CD14-positive monocyte (primary cell): ENCODE results near the gene PKD2L1. TPM values are rescaled to one million over a fixed set of nuclear protein-coding genes. Genes with fewer than 3 reads are reported as not detected.

Experiments
- DNase-seq, 3 donors: peaks; one replicate each; pipeline ENCODE4 v3.0.0-alpha.2; 2011 to 2022
- H2AFZ ChIP-seq: 2 replicates; pipeline ENCODE4 v1.6.0; 2012; ENCODE audit warnings: mild to moderate bottlenecking, low read depth, low read length, inconsistent platforms; ENCODE audit not compliant: insufficient read depth, poor library complexity, severe bottlenecking
- H3K27ac ChIP-seq, 2 donors: 1 replicate in 1 of 2; 2 replicates in 1 of 2; pipeline ENCODE4 v1.5.1; 2012 to 2013; ENCODE audit warnings: low read length in 2 of 2, control low read depth in 1 of 2, inconsistent platforms in 1 of 2, low read depth in 1 of 2, mild to moderate bottlenecking in 1 of 2
- H3K27me3 ChIP-seq, 2 donors: one replicate each; pipeline versions ENCODE4 v1.6.0 to v1.6.1; 2011 to 2013; ENCODE audit warnings: low read length in 2 of 2; ENCODE audit not compliant: control insufficient read depth in 2 of 2, insufficient read depth in 2 of 2
- H3K36me3 ChIP-seq, 2 donors: replicated peaks in 1 of 2; 1 replicate in 1 of 2; 2 replicates in 1 of 2; pipeline versions ENCODE4 v1.5.1 to v1.6.1; 2012 to 2013; ENCODE audit warnings: low read length in 2 of 2, control low read depth in 1 of 2, inconsistent platforms in 1 of 2, mild to moderate bottlenecking in 1 of 2; ENCODE audit not compliant: insufficient read depth in 2 of 2, control insufficient read depth in 1 of 2
- H3K4me1 ChIP-seq, 2 donors: 1 replicate in 1 of 2; 2 replicates in 1 of 2; pipeline versions ENCODE4 v1.5.1 to v1.6.1; 2012 to 2013; ENCODE audit warnings: low read length in 2 of 2, control low read depth in 1 of 2, inconsistent platforms in 1 of 2, mild to moderate bottlenecking in 1 of 2, moderate library complexity in 1 of 2; ENCODE audit not compliant: insufficient read depth in 2 of 2, control insufficient read depth in 1 of 2
- H3K4me2 ChIP-seq: replicated peaks from 2 replicates; pipeline ENCODE3; 2012; ENCODE audit warnings: low read length, moderate library complexity, mild to moderate bottlenecking; ENCODE audit not compliant: poor library complexity, severe bottlenecking; ENCODE audit errors: extremely low read depth
- H3K4me3 ChIP-seq, 3 experiments: fragments of 200-600 bp in 1 of 3; sonication (generic) in 1 of 3; replicated peaks in 1 of 3; 1 replicate in 2 of 3; 2 replicates in 1 of 3; pipeline ENCODE4 v1.5.1; 2011 to 2013; ENCODE audit warnings: low read length in 3 of 3, mild to moderate bottlenecking in 3 of 3, control low read depth in 2 of 3, low read depth in 2 of 3, inconsistent platforms in 1 of 3, moderate library complexity in 1 of 3
- H3K79me2 ChIP-seq: 2 replicates; pipeline ENCODE4 v1.6.0; 2012; ENCODE audit warnings: mild to moderate bottlenecking, control low read depth, inconsistent platforms, low read length, moderate library complexity; ENCODE audit not compliant: insufficient read depth
- H3K9ac ChIP-seq: 2 replicates; pipeline ENCODE4 v1.6.0; 2017; ENCODE audit warnings: low read length, mild to moderate bottlenecking; ENCODE audit not compliant: insufficient read depth, poor library complexity, severe bottlenecking
- H3K9me3 ChIP-seq, 2 donors: replicated peaks in 1 of 2; 1 replicate in 1 of 2; 2 replicates in 1 of 2; pipeline versions ENCODE4 v1.5.1 to v1.6.1; 2012 to 2013; ENCODE audit warnings: low read length in 2 of 2, control low read depth in 1 of 2; ENCODE audit not compliant: control insufficient read depth in 1 of 2, insufficient read depth in 1 of 2
- H4K20me1 ChIP-seq: 2 replicates; pipeline ENCODE4 v1.6.0; 2012; ENCODE audit warnings: mild to moderate bottlenecking, low read length, control low read depth, moderate library complexity; ENCODE audit not compliant: insufficient read depth
- H3K27ac Mint-ChIP-seq, 7 donors: one replicate each; pipeline ENCODE4 v1.8.0; 2020; ENCODE audit warnings: mild to moderate bottlenecking in 7 of 7, mixed read lengths in 7 of 7, moderate library complexity in 6 of 7, inconsistent platforms in 2 of 7
- H3K27me3 Mint-ChIP-seq, 3 donors: one replicate each; pipeline ENCODE4 v1.8.0; 2021 to 2022; ENCODE audit warnings: low read depth in 3 of 3, mild to moderate bottlenecking in 3 of 3, mixed read lengths in 3 of 3, moderate library complexity in 3 of 3, inconsistent platforms in 1 of 3
- H3K36me3 Mint-ChIP-seq, 2 donors: one replicate each; pipeline ENCODE4 v1.8.0; 2020; ENCODE audit warnings: mixed read lengths in 2 of 2, inconsistent platforms in 1 of 2, mild to moderate bottlenecking in 1 of 2
- H3K4me1 Mint-ChIP-seq: one replicate; pipeline ENCODE4 v1.8.0; 2020; ENCODE audit warnings: mild to moderate bottlenecking, mixed read lengths
- H3K4me3 Mint-ChIP-seq, 2 donors: one replicate each; pipeline ENCODE4 v1.8.0; 2020; ENCODE audit warnings: mild to moderate bottlenecking in 2 of 2, mixed read lengths in 2 of 2, moderate library complexity in 1 of 2
- H3K9me3 Mint-ChIP-seq, 7 donors: one replicate each; pipeline ENCODE4 v1.8.0; 2020 to 2022; ENCODE audit warnings: mixed read lengths in 7 of 7, mild to moderate bottlenecking in 6 of 7, moderate library complexity in 6 of 7, inconsistent platforms in 2 of 7
- CTCF ChIP-seq: fragments of 200-600 bp; IDR thresholded peaks from one replicate; pipeline ENCODE4 v1.8.0; 2022; ENCODE audit warnings: antibody characterized with exemption, mild to moderate bottlenecking
- WGBS: methylation state at CpG from one replicate; pipeline ENCODE4 v1.1.5; 2013; ENCODE audit warnings: missing lambda C conversion rate; ENCODE audit not compliant: insufficient coverage; 5-methylcytosine and 5-hydroxymethylcytosine counted together
- intact Hi-C, 2 donors: fragments of 100-400 bp; cut with micrococcal nuclease; formaldehyde crosslinking; loops; one replicate each; pipeline versions ENCODE4 v1.15.0 to v1.15.1; 2023
- polyA plus RNA-seq, 3 donors: library from polyadenylated mRNA; depleted of rRNA in 1 of 3; unstranded in 2 of 3; stranded (reverse) in 1 of 3; fragments of 300-500 nt in 2 of 3; fragments of >200 nt in 1 of 3; fragmentation: Illumina TruSeq in 2 of 3; gene quantifications; 1 replicate in 2 of 3; 2 replicates in 1 of 3; pipeline ENCODE4 v1.2.3, GENCODE V29; 2012 to 2021

The PKD2L1 gene
- polyA plus RNA-seq, 3 donors: 0.15 to 1.5 TPM; not detected in 1

GRCh38 chr10:100315615-100316014, 14.4 kb downstream of the PKD2L1 start:
- no peaks in the 10 kb centered on the region for H3K9me3 Mint-ChIP-seq
- Histone ChIP-seq H3K36me3 (no peaks in the 10 kb centered on the region), H3K4me3 (no peak overlapping the region), H3K27ac (no peak overlapping the region), H3K4me1 (no peaks in the 10 kb centered on the region), H3K4me2 (no peak overlapping the region), H2AFZ (no peak overlapping the region), H3K9me3 (no peaks in the 10 kb centered on the region), H3K27me3 (peaks cover 27 to 33% of the 10 kb centered on the region in 2 donors), H3K9ac (no peak overlapping the region), H4K20me1 (no peaks in the 10 kb centered on the region), H3K79me2 (no peaks in the 10 kb centered on the region)
- intact Hi-C loops: no loop called here
- no peaks in the 10 kb centered on the region for H3K36me3 Mint-ChIP-seq
- no peak overlapping the region for H3K4me3 Mint-ChIP-seq
- TF ChIP-seq CTCF: no peak
- WGBS: 100% methylated on average over 3 of the region's 4 CpGs
- H3K27ac Mint-ChIP-seq: no peak overlapping the region
- no peak for DNase-seq
- H3K27me3 Mint-ChIP-seq: peaks cover 11 to 22% (median 12%) of the 10 kb centered on the region in 3 donors
- no peaks in the 10 kb centered on the region for H3K4me1 Mint-ChIP-seq

GRCh38 chr10:100311298-100311697, 18.7 kb downstream of the PKD2L1 start:
- no peaks in the 10 kb centered on the region for H3K9me3 Mint-ChIP-seq
- no peak for DNase-seq
- peaks cover 8 to 31% (median 9%) of the 10 kb centered on the region in 3 donors for H3K27me3 Mint-ChIP-seq
- no peaks in the 10 kb centered on the region for H3K36me3 Mint-ChIP-seq
- Histone ChIP-seq H3K36me3 (no peaks in the 10 kb centered on the region), H3K4me3 (no peak overlapping the region), H3K27me3 (peaks cover 22 to 23% of the 10 kb centered on the region in 2 donors), H4K20me1 (no peaks in the 10 kb centered on the region), H3K4me2 (no peak overlapping the region), H3K4me1 (no peaks in the 10 kb centered on the region), H3K79me2 (no peaks in the 10 kb centered on the region), H2AFZ (no peak overlapping the region), H3K27ac (no peak overlapping the region), H3K9ac (no peak overlapping the region), H3K9me3 (no peaks in the 10 kb centered on the region)
- peak overlapping the region in 1 of 2 donors; percentile 56 for H3K4me3 Mint-ChIP-seq
- WGBS: no CpG with 5 or more reads among the region's 4 CpGs
- intact Hi-C loops: no loop called here
- no peaks in the 10 kb centered on the region for H3K4me1 Mint-ChIP-seq
- H3K27ac Mint-ChIP-seq: no peak overlapping the region
- TF ChIP-seq CTCF: no peak
